Hepatocyte (in vitro differentiated cells): ENCODE results near the gene ZDHHC9. TPM values are rescaled to one million over a fixed set of nuclear protein-coding genes. Genes with fewer than 3 reads are reported as not detected.

ENCODE experiments used
- DNase-seq: peaks from one replicate; pipeline ENCODE4 v3.0.0-alpha.2; 2016; ENCODE audit warnings: low spot score
- H2AFZ ChIP-seq: fragments of 200-600 bp; sonication (generic); 2 replicates; pipeline ENCODE4 v1.6.0; 2016; ENCODE audit warnings: antibody characterized with exemption, mild to moderate bottlenecking
- H3K27ac ChIP-seq: fragments of 200-600 bp; sonication (generic); 2 replicates; pipeline ENCODE4 v1.5.1; 2016; ENCODE audit warnings: mild to moderate bottlenecking
- H3K27me3 ChIP-seq: fragments of 200-600 bp; sonication (generic); 2 replicates; pipeline ENCODE4 v1.6.1; 2016
- H3K36me3 ChIP-seq: fragments of 200-600 bp; sonication (generic); replicated peaks from 2 replicates; pipeline ENCODE4 v1.5.1; 2016; ENCODE audit warnings: low read depth; ENCODE audit not compliant: insufficient read depth
- H3K4me1 ChIP-seq: fragments of 200-600 bp; sonication (generic); 2 replicates; pipeline ENCODE4 v1.5.1; 2016; ENCODE audit warnings: mild to moderate bottlenecking, moderate library complexity; ENCODE audit not compliant: insufficient read depth
- H3K4me2 ChIP-seq: fragments of 200-600 bp; sonication (generic); 2 replicates; pipeline ENCODE4 v1.6.0; 2016
- H3K4me3 ChIP-seq: fragments of 200-600 bp; sonication (generic); 2 replicates; pipeline ENCODE4 v1.5.1; 2016; ENCODE audit warnings: mild to moderate bottlenecking
- H3K79me2 ChIP-seq: fragments of 200-600 bp; sonication (generic); 2 replicates; pipeline ENCODE4 v1.6.0; 2017; ENCODE audit warnings: mild to moderate bottlenecking
- H3K9me2 ChIP-seq: fragments of 200-600 bp; sonication (generic); replicated peaks from 2 replicates; pipeline ENCODE4 v1.6.0; 2017; ENCODE audit warnings: mild to moderate bottlenecking; ENCODE audit not compliant: insufficient read depth
- H3K9me3 ChIP-seq: fragments of 200-600 bp; sonication (generic); 2 replicates; pipeline ENCODE4 v1.5.1; 2016; ENCODE audit warnings: low read depth, mild to moderate bottlenecking
- H4K20me1 ChIP-seq: fragments of 200-600 bp; sonication (generic); 2 replicates; pipeline ENCODE4 v1.6.0; 2016; ENCODE audit warnings: mild to moderate bottlenecking; ENCODE audit not compliant: insufficient read depth, poor library complexity, severe bottlenecking
- CTCF ChIP-seq: fragments of 200-600 bp; sonication (generic); IDR thresholded peaks from 2 replicates; pipeline ENCODE4 v1.5.1; 2016; ENCODE audit warnings: antibody characterized with exemption, mild to moderate bottlenecking; ENCODE audit not compliant: poor library complexity
- EZH2 ChIP-seq: fragments of 200-600 bp; sonication (generic); IDR thresholded peaks from 2 replicates; pipeline ENCODE4 v1.6.1; 2016; ENCODE audit warnings: antibody characterized with exemption, mild to moderate bottlenecking, borderline replicate concordance
- EZH2phosphoT487 ChIP-seq: fragments of 200-600 bp; sonication (generic); IDR thresholded peaks from one replicate; pipeline ENCODE4 v1.6.1; 2018; ENCODE audit warnings: antibody characterized with exemption, mild to moderate bottlenecking, low read depth, moderate library complexity; ENCODE audit not compliant: unreplicated experiment, severe bottlenecking
- WGBS: methylation state at CpG from one replicate; pipeline ENCODE4 v1.1.6; 2016; ENCODE audit warnings: low lambda C conversion rate; ENCODE audit errors: missing lambda C conversion rate; 5-methylcytosine and 5-hydroxymethylcytosine counted together
- polyA plus RNA-seq: library from polyadenylated mRNA; unstranded; fragments of >200 nt; fragmentation: Nextera tagmentation; extraction: Ambion mirVana; gene quantifications from 2 replicates; pipeline ENCODE4 v1.2.1, GENCODE V29; 2016
- total RNA-seq: library from RNA; depleted of rRNA; stranded (reverse); fragments of >200 nt; gene quantifications from 2 replicates; pipeline ENCODE4 v1.2.3, GENCODE V29; 2014

Gene ZDHHC9
- total and polyA plus RNA-seq, 2 experiments from 2014 or later: 48.6 TPM

GRCh38 chrX:129813662-129814368 lies 29.9 kb downstream of the ZDHHC9 start:
- Histone ChIP-seq H3K9me2 (no peaks in the 10 kb centered on the region), H3K27me3 (no peaks in the 10 kb centered on the region), H4K20me1 (no peaks in the 10 kb centered on the region), H3K36me3 (no peaks in the 10 kb centered on the region), H3K4me3 (no peak overlapping the region), H3K4me2 (no peak overlapping the region), H3K9me3 (no peaks in the 10 kb centered on the region), H2AFZ (no peak overlapping the region), H3K79me2 (no peaks in the 10 kb centered on the region), H3K4me1 (no peaks in the 10 kb centered on the region), H3K27ac (no peak overlapping the region)
- DNase-seq: no peak
- no peak for TF ChIP-seq EZH2
- no peak for TF ChIP-seq EZH2phosphoT487
- no peak for TF ChIP-seq CTCF
- WGBS: 84% methylated on average over 6 of the region's 6 CpGs

- no peak overlapping the region for H3K27ac ChIP-seq
- WGBS: 80% methylated on average over 7 of the region's 7 CpGs
Observed at GRCh38 chrX:129808829-129809796, 34.6 kb downstream of the ZDHHC9 start.

GRCh38 chrX:129808158-129808828 lies 35.4 kb downstream of the ZDHHC9 start:
- 53% methylated on average over 2 of the region's 2 CpGs for WGBS
- H3K79me2 ChIP-seq: no peaks in the 10 kb centered on the region
- H3K36me3 ChIP-seq: no peaks in the 10 kb centered on the region
- DNase-seq: no peak
- H4K20me1 ChIP-seq: no peaks in the 10 kb centered on the region
- H3K4me2 ChIP-seq: no peak overlapping the region
- no peaks in the 10 kb centered on the region for H3K4me1 ChIP-seq
- H3K9me3 ChIP-seq: no peaks in the 10 kb centered on the region
- H3K4me3 ChIP-seq: no peak overlapping the region
- no peak for TF ChIP-seq CTCF
- no peak for TF ChIP-seq EZH2phosphoT487
- TF ChIP-seq EZH2: no peak
- no peak overlapping the region for H2AFZ ChIP-seq
- H3K27ac ChIP-seq: no peak overlapping the region
- no peaks in the 10 kb centered on the region for H3K27me3 ChIP-seq
- no peaks in the 10 kb centered on the region for H3K9me2 ChIP-seq

More at GRCh38 chrX:129808829-129809796, 34.6 kb downstream of the ZDHHC9 start:
- no peaks in the 10 kb centered on the region for H3K79me2 ChIP-seq
- no peaks in the 10 kb centered on the region for H3K9me2 ChIP-seq
- no peak overlapping the region for H2AFZ ChIP-seq
- no peaks in the 10 kb centered on the region for H3K36me3 ChIP-seq
- TF ChIP-seq CTCF (no peak), EZH2phosphoT487 (no peak), EZH2 (no peak)
- H3K9me3 ChIP-seq: no peaks in the 10 kb centered on the region
- no peak for DNase-seq
- no peaks in the 10 kb centered on the region for H3K27me3 ChIP-seq
- no peak overlapping the region for H3K4me2 ChIP-seq
- H3K4me3 ChIP-seq: no peak overlapping the region
- no peaks in the 10 kb centered on the region for H3K4me1 ChIP-seq
- no peaks in the 10 kb centered on the region for H4K20me1 ChIP-seq
